Measurements from ENCODE around the gene C2CD5. TPM values are rescaled to one million over a fixed set of nuclear protein-coding genes. Genes with fewer than 3 reads are reported as not detected.

The C2CD5 gene
- polyA plus RNA-seq, 4 donors, result 15.4 to 63.3 (median 23.4) TPM

DNA sequence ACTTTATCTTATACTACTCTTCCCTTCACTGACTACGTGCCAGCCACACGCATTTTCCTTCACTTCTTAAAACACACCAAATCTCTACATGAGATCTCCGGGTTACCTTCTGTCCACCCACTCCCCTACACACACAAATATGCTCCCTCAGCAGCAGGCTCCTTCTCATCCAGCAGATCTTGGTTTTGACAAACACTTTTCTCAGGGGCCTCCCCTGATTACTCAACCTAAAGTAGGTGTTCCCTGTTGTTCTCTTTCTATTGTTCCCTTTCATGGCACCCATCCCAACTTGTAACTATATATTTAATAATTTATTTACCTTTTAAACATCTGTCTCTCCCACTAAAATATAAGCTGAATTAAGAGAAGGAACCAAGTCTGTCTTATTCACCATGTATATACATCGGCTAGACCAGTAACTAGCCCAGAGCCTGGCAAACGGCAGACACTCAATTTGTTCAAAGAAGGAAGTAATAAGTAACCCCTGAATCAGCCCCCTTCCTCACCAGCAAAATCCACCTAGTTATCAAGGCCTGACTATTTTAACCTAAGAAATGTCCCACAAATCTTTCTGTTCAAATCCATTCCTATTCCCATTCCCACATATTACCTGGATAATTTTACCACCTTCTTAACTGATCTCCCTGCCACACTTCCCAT is 2.7 kb downstream of the C2CD5 start:
- Histone ChIP-seq H3K27me3 (ENCODE audit: control insufficient read depth in 3 of 3, insufficient read depth in 3 of 3, low read length in 3 of 3) (no peaks in the 10 kb centered on the region), H3K27ac (ENCODE audit: low read depth in 1 of 3, low read length in 2 of 3) (no peak overlapping the region), H3K4me3 (ENCODE audit: low read depth in 1 of 3, low read length in 3 of 3) (no peak overlapping the region), H3K9me3 (ENCODE audit: control insufficient read depth in 2 of 2, insufficient read depth in 1 of 2, low read depth in 1 of 2, low read length in 1 of 2) (no peaks in the 10 kb centered on the region), H3K4me1 (ENCODE audit: control insufficient read depth in 3 of 3, insufficient read depth in 2 of 3, low read depth in 1 of 3, low read length in 2 of 3) (peaks cover 5 to 14% (median 5%) of the 10 kb centered on the region in 3 donors), H3K36me3 (ENCODE audit: control insufficient read depth in 3 of 3, insufficient read depth in 2 of 3, low read depth in 1 of 3, low read length in 3 of 3) (peaks cover 0 to 4% (median 0%) of the 10 kb centered on the region in 3 donors)
- DNase-seq (no peak), FAIRE-seq (no peak)
- 90 to 91% (median 90%) methylated on average over 5 of the region's 5 CpGs for WGBS, 3 donors

DNA sequence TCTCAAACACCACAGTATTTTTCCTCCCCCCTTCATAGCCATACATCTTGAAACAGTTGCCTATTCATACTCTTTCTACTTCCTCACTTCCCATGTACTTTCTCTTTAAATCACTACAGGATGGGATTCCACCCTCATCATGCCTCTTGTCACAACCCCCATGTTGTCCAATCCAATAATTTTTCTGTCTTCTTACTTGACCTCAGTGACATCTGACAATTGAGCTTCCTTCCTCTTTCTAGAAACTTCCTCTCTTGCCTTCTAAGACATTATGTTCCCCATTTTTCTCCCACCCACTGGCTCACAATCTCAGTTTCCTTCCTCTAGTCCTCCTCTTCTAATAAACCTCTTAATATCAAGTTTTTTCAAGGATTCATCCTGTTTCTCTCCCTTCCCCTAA is 5.3 kb downstream of the C2CD5 start:
- no peak for FAIRE-seq
- H3K9me3 ChIP-seq (ENCODE audit: control insufficient read depth in 2 of 2, insufficient read depth in 1 of 2, low read depth in 1 of 2, low read length in 1 of 2), result no peaks in the 10 kb centered on the region

GRCh38 chr12:22538311-22538710 is 6.0 kb downstream of the C2CD5 start:
- H3K27ac ChIP-seq (ENCODE audit: low read depth in 1 of 3, low read length in 2 of 3), result no peak overlapping the region
- no peaks in the 10 kb centered on the region for H3K9me3 ChIP-seq (ENCODE audit: control insufficient read depth in 2 of 2, insufficient read depth in 1 of 2, low read depth in 1 of 2, low read length in 1 of 2)
- H3K27me3 ChIP-seq (ENCODE audit: control insufficient read depth in 3 of 3, insufficient read depth in 3 of 3, low read length in 3 of 3), result no peaks in the 10 kb centered on the region
- FAIRE-seq (no peak), DNase-seq (no peak)
- H3K36me3 ChIP-seq (ENCODE audit: control insufficient read depth in 3 of 3, insufficient read depth in 2 of 3, low read depth in 1 of 3, low read length in 3 of 3), result peaks cover 1 to 10% (median 2%) of the 10 kb centered on the region in 3 donors
- H3K4me3 ChIP-seq (ENCODE audit: low read depth in 1 of 3, low read length in 3 of 3), result no peak overlapping the region
- H3K4me1 ChIP-seq (ENCODE audit: control insufficient read depth in 3 of 3, insufficient read depth in 2 of 3, low read depth in 1 of 3, low read length in 2 of 3), result peaks cover 5 to 13% (median 5%) of the 10 kb centered on the region in 3 donors
- WGBS, 3 donors, result 79 to 90% (median 84%) methylated on average over 4 of the region's 4 CpGs

More for the DNA sequence above, 5.3 kb downstream of the C2CD5 start:
- Histone ChIP-seq H3K27me3 (ENCODE audit: control insufficient read depth in 3 of 3, insufficient read depth in 3 of 3, low read length in 3 of 3) (no peaks in the 10 kb centered on the region), H3K36me3 (ENCODE audit: control insufficient read depth in 3 of 3, insufficient read depth in 2 of 3, low read depth in 1 of 3, low read length in 3 of 3) (peaks cover 0 to 4% (median 0%) of the 10 kb centered on the region in 3 donors), H3K4me3 (ENCODE audit: low read depth in 1 of 3, low read length in 3 of 3) (no peak overlapping the region), H3K27ac (ENCODE audit: low read depth in 1 of 3, low read length in 2 of 3) (no peak overlapping the region), H3K4me1 (ENCODE audit: control insufficient read depth in 3 of 3, insufficient read depth in 2 of 3, low read depth in 1 of 3, low read length in 2 of 3) (peaks cover 5 to 14% (median 5%) of the 10 kb centered on the region in 3 donors)
- no peak for DNase-seq

GRCh38 chr12:22536971-22537544 is 7.3 kb downstream of the C2CD5 start:
- Histone ChIP-seq H3K27ac (ENCODE audit: low read depth in 1 of 3, low read length in 2 of 3) (no peak overlapping the region), H3K27me3 (ENCODE audit: control insufficient read depth in 3 of 3, insufficient read depth in 3 of 3, low read length in 3 of 3) (no peaks in the 10 kb centered on the region), H3K9me3 (ENCODE audit: control insufficient read depth in 2 of 2, insufficient read depth in 1 of 2, low read depth in 1 of 2, low read length in 1 of 2) (no peaks in the 10 kb centered on the region), H3K4me3 (ENCODE audit: low read depth in 1 of 3, low read length in 3 of 3) (no peak overlapping the region), H3K4me1 (ENCODE audit: control insufficient read depth in 3 of 3, insufficient read depth in 2 of 3, low read depth in 1 of 3, low read length in 2 of 3) (peaks cover under 1 to 5% (median 3%) of the 10 kb centered on the region in 3 donors), H3K36me3 (ENCODE audit: control insufficient read depth in 3 of 3, insufficient read depth in 2 of 3, low read depth in 1 of 3, low read length in 3 of 3) (peaks cover 7 to 12% (median 11%) of the 10 kb centered on the region in 3 donors)
- no peak for FAIRE-seq
- 77 to 90% (median 89%) methylated on average over 3 of the region's 3 CpGs for WGBS, 3 donors
- no peak for DNase-seq

- WGBS, 3 donors, result 78 to 89% (median 87%) methylated on average over 2 of the region's 2 CpGs
- Histone ChIP-seq H3K36me3 (ENCODE audit: control insufficient read depth in 3 of 3, insufficient read depth in 2 of 3, low read depth in 1 of 3, low read length in 3 of 3) (peaks cover 7 to 14% (median 13%) of the 10 kb centered on the region in 3 donors), H3K9me3 (ENCODE audit: control insufficient read depth in 2 of 2, insufficient read depth in 1 of 2, low read depth in 1 of 2, low read length in 1 of 2) (no peaks in the 10 kb centered on the region), H3K4me1 (ENCODE audit: control insufficient read depth in 3 of 3, insufficient read depth in 2 of 3, low read depth in 1 of 3, low read length in 2 of 3) (peaks cover 0 to 4% (median under 1%) of the 10 kb centered on the region in 3 donors), H3K4me3 (ENCODE audit: low read depth in 1 of 3, low read length in 3 of 3) (no peak overlapping the region), H3K27ac (ENCODE audit: low read depth in 1 of 3, low read length in 2 of 3) (no peak overlapping the region), H3K27me3 (ENCODE audit: control insufficient read depth in 3 of 3, insufficient read depth in 3 of 3, low read length in 3 of 3) (no peaks in the 10 kb centered on the region)
- no peak for FAIRE-seq
- DNase-seq, result no peak
Measured at GRCh38 chr12:22536346-22536945, 7.9 kb downstream of the C2CD5 start.

GRCh38 chr12:22535478-22535877 is 8.9 kb downstream of the C2CD5 start:
- H3K27ac ChIP-seq (ENCODE audit: low read depth in 1 of 3, low read length in 2 of 3), result no peak overlapping the region
- H3K9me3 ChIP-seq (ENCODE audit: control insufficient read depth in 2 of 2, insufficient read depth in 1 of 2, low read depth in 1 of 2, low read length in 1 of 2), result no peaks in the 10 kb centered on the region
- H3K4me1 ChIP-seq (ENCODE audit: control insufficient read depth in 3 of 3, insufficient read depth in 2 of 3, low read depth in 1 of 3, low read length in 2 of 3), result peaks cover 0 to 2% (median 0%) of the 10 kb centered on the region in 3 donors
- peaks cover 7 to 15% (median 14%) of the 10 kb centered on the region in 3 donors for H3K36me3 ChIP-seq (ENCODE audit: control insufficient read depth in 3 of 3, insufficient read depth in 2 of 3, low read depth in 1 of 3, low read length in 3 of 3)
- WGBS, 3 donors, result 73 to 95% (median 82%) methylated on average over 2 of the region's 2 CpGs
- DNase-seq, result no peak
- H3K4me3 ChIP-seq (ENCODE audit: low read depth in 1 of 3, low read length in 3 of 3), result no peak overlapping the region
- no peaks in the 10 kb centered on the region for H3K27me3 ChIP-seq (ENCODE audit: control insufficient read depth in 3 of 3, insufficient read depth in 3 of 3, low read length in 3 of 3)
- FAIRE-seq, result no peak

DNA sequence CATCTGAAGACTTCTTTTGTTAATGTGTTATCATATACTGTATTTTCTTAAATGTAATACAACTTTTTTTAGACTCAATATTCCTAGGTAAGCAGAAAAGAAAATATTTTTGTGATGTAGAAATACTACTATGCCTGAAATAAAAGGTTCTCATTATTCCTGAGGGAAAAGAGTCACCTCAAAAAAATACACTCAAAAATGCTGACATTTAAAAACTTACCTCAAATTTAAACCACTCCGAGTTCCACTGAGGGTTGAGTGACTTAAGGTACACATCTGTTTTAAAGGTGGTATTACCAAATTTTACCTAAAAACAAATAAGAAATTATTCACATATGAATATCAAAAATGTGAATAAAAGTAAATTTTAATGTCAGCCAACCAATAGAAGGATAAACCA is 9.3 kb downstream of the C2CD5 start:
- no peaks in the 10 kb centered on the region for H3K9me3 ChIP-seq (ENCODE audit: control insufficient read depth in 2 of 2, insufficient read depth in 1 of 2, low read depth in 1 of 2, low read length in 1 of 2)
- DNase-seq (no peak), FAIRE-seq (no peak)
- no peak overlapping the region for H3K27ac ChIP-seq (ENCODE audit: low read depth in 1 of 3, low read length in 2 of 3)
- peaks cover 7 to 17% (median 14%) of the 10 kb centered on the region in 3 donors for H3K36me3 ChIP-seq (ENCODE audit: control insufficient read depth in 3 of 3, insufficient read depth in 2 of 3, low read depth in 1 of 3, low read length in 3 of 3)
- no peaks in the 10 kb centered on the region for H3K27me3 ChIP-seq (ENCODE audit: control insufficient read depth in 3 of 3, insufficient read depth in 3 of 3, low read length in 3 of 3)
- H3K4me3 ChIP-seq (ENCODE audit: low read depth in 1 of 3, low read length in 3 of 3), result no peak overlapping the region
- peaks cover 0 to 2% (median 0%) of the 10 kb centered on the region in 3 donors for H3K4me1 ChIP-seq (ENCODE audit: control insufficient read depth in 3 of 3, insufficient read depth in 2 of 3, low read depth in 1 of 3, low read length in 2 of 3)
- WGBS, 3 donors, result 88 to 97% (median 95%) methylated on average over 1 of the region's 1 CpG

DNA sequence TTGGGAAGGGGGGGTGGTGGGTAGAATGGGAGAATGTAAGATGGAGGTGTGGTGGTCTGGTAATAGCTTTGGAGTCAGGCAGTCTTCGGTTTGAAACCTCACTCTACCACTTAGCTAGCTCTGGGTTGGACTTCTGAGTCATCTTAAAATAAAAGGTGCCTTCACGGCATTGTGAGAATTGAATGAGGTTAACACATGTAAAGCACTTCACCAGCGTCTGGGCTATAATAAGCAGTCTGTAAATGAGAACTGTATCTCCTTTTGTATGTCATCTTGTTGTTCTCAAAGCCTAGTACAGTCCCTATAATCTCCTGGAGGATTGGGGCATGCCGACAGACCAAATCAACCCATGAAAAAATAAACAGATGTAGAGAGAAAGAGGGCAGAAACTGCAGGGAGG is 11.2 kb downstream of the C2CD5 start:
- 84 to 97% (median 87%) methylated on average over 4 of the region's 4 CpGs for WGBS, 3 donors
- H3K9me3 ChIP-seq (ENCODE audit: control insufficient read depth in 2 of 2, insufficient read depth in 1 of 2, low read depth in 1 of 2, low read length in 1 of 2), result no peaks in the 10 kb centered on the region
- DNase-seq (no peak), FAIRE-seq (no peak)
- no peak overlapping the region for H3K4me3 ChIP-seq (ENCODE audit: low read depth in 1 of 3, low read length in 3 of 3)
- peaks cover 7 to 18% (median 16%) of the 10 kb centered on the region in 3 donors for H3K36me3 ChIP-seq (ENCODE audit: control insufficient read depth in 3 of 3, insufficient read depth in 2 of 3, low read depth in 1 of 3, low read length in 3 of 3)
- H3K27ac ChIP-seq (ENCODE audit: low read depth in 1 of 3, low read length in 2 of 3), result no peak overlapping the region
- H3K4me1 ChIP-seq (ENCODE audit: control insufficient read depth in 3 of 3, insufficient read depth in 2 of 3, low read depth in 1 of 3, low read length in 2 of 3), result peaks cover 0 to under 1% (median 0%) of the 10 kb centered on the region in 3 donors
- H3K27me3 ChIP-seq (ENCODE audit: control insufficient read depth in 3 of 3, insufficient read depth in 3 of 3, low read length in 3 of 3), result no peaks in the 10 kb centered on the region
